HepG2 (cell line): ENCODE measurements around the gene EPS8L1. TPM values are rescaled to one million over a fixed set of nuclear protein-coding genes. Genes with fewer than 3 reads are reported as not detected.

Experiments used
- PHF20 ChIP-seq: sonication (generic); formaldehyde crosslinking; IDR thresholded peaks from 2 replicates; pipeline ENCODE4 v1.5.0; 2020; ENCODE audit warnings: mild to moderate bottlenecking, missing genetic modification reagents
- PRMT3 ChIP-seq: sonication (generic); formaldehyde crosslinking; IDR thresholded peaks from 2 replicates; pipeline ENCODE4 v1.8.1; 2022; ENCODE audit warnings: low read depth, mild to moderate bottlenecking, moderate library complexity, missing genetic modification reagents, borderline replicate concordance
- SOX5 ChIP-seq: IDR thresholded peaks from 2 replicates; pipeline ENCODE4 v1.6.1; 2016; ENCODE audit warnings: borderline replicate concordance
- TBP ChIP-seq: sonication (generic); formaldehyde crosslinking; IDR thresholded peaks from 2 replicates; pipeline ENCODE4 v1.5.0; 2020; ENCODE audit warnings: missing genetic modification reagents
- ZNF180 ChIP-seq: sonication (generic); formaldehyde crosslinking; IDR thresholded peaks from 2 replicates; pipeline ENCODE4 v1.4.0; 2020; ENCODE audit warnings: low read depth, missing genetic modification reagents, borderline replicate concordance
- ZNF260 ChIP-seq: sonication (generic); formaldehyde crosslinking; IDR thresholded peaks from 2 replicates; pipeline ENCODE4 v1.4.0; 2020; ENCODE audit warnings: missing genetic modification reagents, low read depth, mild to moderate bottlenecking, borderline replicate concordance
- ZNF317 ChIP-seq: sonication (generic); formaldehyde crosslinking; IDR thresholded peaks from 2 replicates; pipeline ENCODE4 v1.5.0; 2020; ENCODE audit warnings: mild to moderate bottlenecking, missing genetic modification reagents
- ZNF382 ChIP-seq: sonication (generic); formaldehyde crosslinking; IDR thresholded peaks from 2 replicates; pipeline ENCODE4 v1.5.0; 2020; ENCODE audit warnings: missing genetic modification reagents, mild to moderate bottlenecking, borderline replicate concordance
- ZNF556 ChIP-seq: sonication (generic); formaldehyde crosslinking; IDR thresholded peaks from 2 replicates; pipeline ENCODE4 v1.4.0; 2020; ENCODE audit warnings: mild to moderate bottlenecking, missing genetic modification reagents, borderline replicate concordance
- ZNF562 ChIP-seq: sonication (generic); formaldehyde crosslinking; IDR thresholded peaks from 2 replicates; pipeline ENCODE4 v1.8.0; 2022; ENCODE audit warnings: missing genetic modification reagents, borderline replicate concordance
- ZNF713 ChIP-seq: sonication (generic); formaldehyde crosslinking; IDR thresholded peaks from 2 replicates; pipeline ENCODE4 v1.4.0; 2020; ENCODE audit warnings: mild to moderate bottlenecking, missing genetic modification reagents
- ZNF782 ChIP-seq: sonication (generic); formaldehyde crosslinking; IDR thresholded peaks from 2 replicates; pipeline ENCODE4 v1.4.0; 2020; ENCODE audit warnings: missing genetic modification reagents, mild to moderate bottlenecking, borderline replicate concordance
- polyA plus RNA-seq, 8 experiments: library from polyadenylated mRNA; depleted of rRNA in 3 of 8; stranded (reverse) in 7 of 8; unstranded in 1 of 8; fragments of >200 nt; fragmentation: Illumina TruSeq in 4 of 8; extraction: Trizol in 4 of 8; gene quantifications; 2 replicates each; pipeline versions ENCODE4 v1.2.1 to v1.2.3, GENCODE V29; 2011 to 2016; ENCODE audit warnings: low read depth in 4 of 8, missing spikeins in 1 of 8, mixed read lengths in 1 of 8; ENCODE audit not compliant: insufficient read depth in 1 of 8
- total RNA-seq, 5 experiments: library from RNA; depleted of rRNA; stranded (reverse); fragments of >200 nt; fragmentation: Illumina TruSeq; extraction: Trizol; gene quantifications; 2 replicates each; pipeline ENCODE4 v1.2.3, GENCODE V29; 2016; ENCODE audit warnings: low read depth in 1 of 5
- TF ChIP-seq, protein P1 (sequence below), 2 experiments: sonication (generic) in 1 of 2; formaldehyde crosslinking in 1 of 2; IDR thresholded peaks; 2 replicates each; pipeline versions ENCODE4 v1.5.1 to v1.6.1; 2011 to 2020; ENCODE audit warnings: borderline replicate concordance in 1 of 2, low read depth in 1 of 2, low read length in 1 of 2, mild to moderate bottlenecking in 1 of 2, missing genetic modification reagents in 1 of 2, moderate library complexity in 1 of 2
- TF ChIP-seq, protein P2 (sequence below): sonication (generic); formaldehyde crosslinking; IDR thresholded peaks from 2 replicates; pipeline ENCODE4 v1.4.0; 2020; ENCODE audit warnings: mild to moderate bottlenecking, missing genetic modification reagents
- TF ChIP-seq, protein P3 (sequence below): sonication (generic); formaldehyde crosslinking; IDR thresholded peaks from 2 replicates; pipeline ENCODE4 v1.5.0; 2020; ENCODE audit warnings: mild to moderate bottlenecking, missing genetic modification reagents, borderline replicate concordance

EPS8L1 gene
- total and polyA plus RNA-seq, 2 of the 13 experiments (the other 11 are each of a cell fraction or from before 2014, with no cell fraction given) = 3.0 to 6.3 TPM

DNA sequence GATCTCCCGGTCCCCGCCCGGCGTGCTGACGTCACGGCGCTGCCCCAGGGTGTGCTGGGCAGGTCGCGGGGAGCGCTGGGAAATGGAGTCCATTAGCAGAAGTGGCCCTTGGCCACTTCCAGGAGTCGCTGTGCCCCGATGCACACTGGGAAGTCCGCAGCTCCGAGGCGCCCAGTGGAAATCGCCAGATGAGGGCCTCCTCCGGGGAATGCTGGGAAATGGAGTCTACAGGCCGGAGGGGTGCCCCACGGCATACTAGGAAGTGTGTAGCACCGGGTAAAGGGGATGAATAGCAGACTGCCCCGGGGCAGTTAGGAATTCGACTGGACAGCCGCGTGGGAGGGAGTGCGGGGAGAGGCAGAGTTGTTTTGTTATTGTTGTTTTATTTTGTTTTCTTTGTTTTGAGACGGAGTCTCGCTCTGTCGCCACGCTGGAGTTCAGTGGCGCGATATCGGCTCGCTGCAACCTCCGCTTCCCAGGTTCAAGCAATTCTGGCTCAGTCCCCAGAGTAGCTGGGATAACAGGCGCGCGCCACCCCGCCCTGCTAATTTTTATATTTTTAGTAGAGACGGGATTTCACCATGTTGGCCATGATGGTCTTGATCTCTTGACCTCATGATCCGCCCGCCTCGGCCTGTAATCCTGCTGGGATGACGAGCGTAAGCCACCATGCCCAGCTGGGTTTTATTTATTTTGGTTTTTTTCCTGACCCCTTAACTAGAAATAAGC, 42.2 kb downstream of the EPS8L1 start (continued):
- TF ChIP-seq SOX5 (CRISPR knock-in tag) (no peak), ZNF260 (CRISPR knock-in tag) (no peak), ZNF713 (CRISPR knock-in tag) (no peak), TBP (CRISPR knock-in tag) (peak; percentile 93), PHF20 (CRISPR knock-in tag) (peak; percentile 65; the same call in 1 of the 2 replicates), ZNF782 (CRISPR knock-in tag) (no peak), ZNF180 (CRISPR knock-in tag) (no peak; the same call in 1 of the 2 replicates), ZNF556 (CRISPR knock-in tag) (0 out of 2 replicates have a peak, but pooled peaks have one; percentile 18), PRMT3 (CRISPR knock-in tag) (no peak), ZNF317 (peak; percentile 61), ZNF382 (CRISPR knock-in tag) (no peak), ZNF562 (CRISPR knock-in tag) (no peak)
- TF ChIP-seq, protein P1, sequence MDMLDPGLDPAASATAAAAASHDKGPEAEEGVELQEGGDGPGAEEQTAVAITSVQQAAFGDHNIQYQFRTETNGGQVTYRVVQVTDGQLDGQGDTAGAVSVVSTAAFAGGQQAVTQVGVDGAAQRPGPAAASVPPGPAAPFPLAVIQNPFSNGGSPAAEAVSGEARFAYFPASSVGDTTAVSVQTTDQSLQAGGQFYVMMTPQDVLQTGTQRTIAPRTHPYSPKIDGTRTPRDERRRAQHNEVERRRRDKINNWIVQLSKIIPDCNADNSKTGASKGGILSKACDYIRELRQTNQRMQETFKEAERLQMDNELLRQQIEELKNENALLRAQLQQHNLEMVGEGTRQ (IDR thresholded peaks at IDR 0.05; ENCODE audit: low read depth, low read length) = no peak
- TF ChIP-seq, protein P1 (CRISPR knock-in tag; IDR thresholded peaks at IDR 0.05; ENCODE audit: borderline replicate concordance) = no peak
- TF ChIP-seq, protein P2, sequence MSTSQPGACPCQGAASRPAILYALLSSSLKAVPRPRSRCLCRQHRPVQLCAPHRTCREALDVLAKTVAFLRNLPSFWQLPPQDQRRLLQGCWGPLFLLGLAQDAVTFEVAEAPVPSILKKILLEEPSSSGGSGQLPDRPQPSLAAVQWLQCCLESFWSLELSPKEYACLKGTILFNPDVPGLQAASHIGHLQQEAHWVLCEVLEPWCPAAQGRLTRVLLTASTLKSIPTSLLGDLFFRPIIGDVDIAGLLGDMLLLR = no peak
- TF ChIP-seq, protein P3, sequence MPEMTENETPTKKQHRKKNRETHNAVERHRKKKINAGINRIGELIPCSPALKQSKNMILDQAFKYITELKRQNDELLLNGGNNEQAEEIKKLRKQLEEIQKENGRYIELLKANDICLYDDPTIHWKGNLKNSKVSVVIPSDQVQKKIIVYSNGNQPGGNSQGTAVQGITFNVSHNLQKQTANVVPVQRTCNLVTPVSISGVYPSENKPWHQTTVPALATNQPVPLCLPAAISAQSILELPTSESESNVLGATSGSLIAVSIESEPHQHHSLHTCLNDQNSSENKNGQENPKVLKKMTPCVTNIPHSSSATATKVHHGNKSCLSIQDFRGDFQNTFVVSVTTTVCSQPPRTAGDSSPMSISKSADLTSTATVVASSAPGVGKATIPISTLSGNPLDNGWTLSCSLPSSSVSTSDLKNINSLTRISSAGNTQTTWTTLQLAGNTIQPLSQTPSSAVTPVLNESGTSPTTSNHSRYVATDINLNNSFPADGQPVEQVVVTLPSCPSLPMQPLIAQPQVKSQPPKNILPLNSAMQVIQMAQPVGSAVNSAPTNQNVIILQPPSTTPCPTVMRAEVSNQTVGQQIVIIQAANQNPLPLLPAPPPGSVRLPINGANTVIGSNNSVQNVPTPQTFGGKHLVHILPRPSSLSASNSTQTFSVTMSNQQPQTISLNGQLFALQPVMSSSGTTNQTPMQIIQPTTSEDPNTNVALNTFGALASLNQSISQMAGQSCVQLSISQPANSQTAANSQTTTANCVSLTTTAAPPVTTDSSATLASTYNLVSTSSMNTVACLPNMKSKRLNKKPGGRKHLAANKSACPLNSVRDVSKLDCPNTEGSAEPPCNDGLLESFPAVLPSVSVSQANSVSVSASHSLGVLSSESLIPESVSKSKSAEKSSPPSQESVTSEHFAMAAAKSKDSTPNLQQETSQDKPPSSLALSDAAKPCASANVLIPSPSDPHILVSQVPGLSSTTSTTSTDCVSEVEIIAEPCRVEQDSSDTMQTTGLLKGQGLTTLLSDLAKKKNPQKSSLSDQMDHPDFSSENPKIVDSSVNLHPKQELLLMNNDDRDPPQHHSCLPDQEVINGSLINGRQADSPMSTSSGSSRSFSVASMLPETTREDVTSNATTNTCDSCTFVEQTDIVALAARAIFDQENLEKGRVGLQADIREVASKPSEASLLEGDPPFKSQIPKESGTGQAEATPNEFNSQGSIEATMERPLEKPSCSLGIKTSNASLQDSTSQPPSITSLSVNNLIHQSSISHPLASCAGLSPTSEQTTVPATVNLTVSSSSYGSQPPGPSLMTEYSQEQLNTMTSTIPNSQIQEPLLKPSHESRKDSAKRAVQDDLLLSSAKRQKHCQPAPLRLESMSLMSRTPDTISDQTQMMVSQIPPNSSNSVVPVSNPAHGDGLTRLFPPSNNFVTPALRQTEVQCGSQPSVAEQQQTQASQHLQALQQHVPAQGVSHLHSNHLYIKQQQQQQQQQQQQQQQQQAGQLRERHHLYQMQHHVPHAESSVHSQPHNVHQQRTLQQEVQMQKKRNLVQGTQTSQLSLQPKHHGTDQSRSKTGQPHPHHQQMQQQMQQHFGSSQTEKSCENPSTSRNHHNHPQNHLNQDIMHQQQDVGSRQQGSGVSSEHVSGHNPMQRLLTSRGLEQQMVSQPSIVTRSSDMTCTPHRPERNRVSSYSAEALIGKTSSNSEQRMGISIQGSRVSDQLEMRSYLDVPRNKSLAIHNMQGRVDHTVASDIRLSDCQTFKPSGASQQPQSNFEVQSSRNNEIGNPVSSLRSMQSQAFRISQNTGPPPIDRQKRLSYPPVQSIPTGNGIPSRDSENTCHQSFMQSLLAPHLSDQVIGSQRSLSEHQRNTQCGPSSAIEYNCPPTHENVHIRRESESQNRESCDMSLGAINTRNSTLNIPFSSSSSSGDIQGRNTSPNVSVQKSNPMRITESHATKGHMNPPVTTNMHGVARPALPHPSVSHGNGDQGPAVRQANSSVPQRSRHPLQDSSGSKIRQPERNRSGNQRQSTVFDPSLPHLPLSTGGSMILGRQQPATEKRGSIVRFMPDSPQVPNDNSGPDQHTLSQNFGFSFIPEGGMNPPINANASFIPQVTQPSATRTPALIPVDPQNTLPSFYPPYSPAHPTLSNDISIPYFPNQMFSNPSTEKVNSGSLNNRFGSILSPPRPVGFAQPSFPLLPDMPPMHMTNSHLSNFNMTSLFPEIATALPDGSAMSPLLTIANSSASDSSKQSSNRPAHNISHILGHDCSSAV (CRISPR knock-in tag) = no peak
